MM.1S (cell line): Measurements from ENCODE around the gene TXLNA.

Source experiments
- EZH2 ChIP-seq: fragments of 300-600 bp; sonication (generic); optimal IDR thresholded peaks from 2 replicates; pipeline ENCODE3; 2017; ENCODE audit warnings: low read depth, mild to moderate bottlenecking, antibody characterized with exemption, low read length, mixed read lengths
- EZH2phosphoT487 ChIP-seq: fragments of 300-600 bp; sonication (generic); IDR thresholded peaks from 2 replicates; pipeline ENCODE4 v1.6.1; 2018; ENCODE audit warnings: antibody characterized with exemption, low read length
- TF ChIP-seq, protein P1 (sequence below): fragments of 300-600 bp; sonication (generic); IDR thresholded peaks from 2 replicates; pipeline ENCODE4 v1.5.1; 2016; ENCODE audit warnings: antibody characterized with exemption, low read length, mixed read lengths

DNA sequence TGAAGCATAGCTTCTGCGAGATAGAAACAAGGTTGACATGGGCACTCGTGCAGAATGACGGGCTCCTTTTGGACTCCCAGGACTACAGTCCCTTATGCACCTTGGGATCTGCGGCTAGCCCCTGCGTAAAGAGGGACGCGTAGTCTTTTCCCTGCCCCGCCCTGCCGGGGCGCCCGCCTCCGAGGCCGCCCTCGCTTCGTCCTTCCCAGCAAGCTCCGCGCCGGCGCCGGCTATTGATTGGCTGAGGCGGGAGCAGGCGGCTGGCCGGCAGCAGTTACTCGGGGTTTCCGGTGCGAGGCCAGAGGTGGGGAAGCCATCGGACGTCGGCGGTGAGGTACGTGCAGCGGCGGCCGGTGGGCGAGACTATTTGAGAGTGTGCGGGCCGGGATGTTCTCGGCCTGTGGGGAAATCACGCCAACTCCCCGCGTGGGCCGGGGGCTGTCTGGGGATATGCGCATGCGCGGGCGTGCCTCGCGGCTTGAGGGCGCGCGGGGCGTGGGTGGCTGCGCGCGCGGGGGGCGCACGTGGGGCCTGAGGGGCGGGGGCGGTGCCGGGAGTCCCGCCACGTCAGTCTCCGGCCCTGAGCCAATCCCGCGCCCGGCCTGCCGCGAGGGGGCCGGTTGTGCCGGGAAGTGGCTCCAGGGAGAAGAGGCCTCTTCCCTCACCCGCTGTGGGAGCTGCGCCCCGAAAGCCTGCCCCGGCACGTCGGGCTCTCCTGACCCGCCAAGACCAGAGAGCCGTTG lies at the start of gene TXLNA:
- TF ChIP-seq EZH2phosphoT487 (no peak), EZH2 (no peak)
- TF ChIP-seq, protein P1, sequence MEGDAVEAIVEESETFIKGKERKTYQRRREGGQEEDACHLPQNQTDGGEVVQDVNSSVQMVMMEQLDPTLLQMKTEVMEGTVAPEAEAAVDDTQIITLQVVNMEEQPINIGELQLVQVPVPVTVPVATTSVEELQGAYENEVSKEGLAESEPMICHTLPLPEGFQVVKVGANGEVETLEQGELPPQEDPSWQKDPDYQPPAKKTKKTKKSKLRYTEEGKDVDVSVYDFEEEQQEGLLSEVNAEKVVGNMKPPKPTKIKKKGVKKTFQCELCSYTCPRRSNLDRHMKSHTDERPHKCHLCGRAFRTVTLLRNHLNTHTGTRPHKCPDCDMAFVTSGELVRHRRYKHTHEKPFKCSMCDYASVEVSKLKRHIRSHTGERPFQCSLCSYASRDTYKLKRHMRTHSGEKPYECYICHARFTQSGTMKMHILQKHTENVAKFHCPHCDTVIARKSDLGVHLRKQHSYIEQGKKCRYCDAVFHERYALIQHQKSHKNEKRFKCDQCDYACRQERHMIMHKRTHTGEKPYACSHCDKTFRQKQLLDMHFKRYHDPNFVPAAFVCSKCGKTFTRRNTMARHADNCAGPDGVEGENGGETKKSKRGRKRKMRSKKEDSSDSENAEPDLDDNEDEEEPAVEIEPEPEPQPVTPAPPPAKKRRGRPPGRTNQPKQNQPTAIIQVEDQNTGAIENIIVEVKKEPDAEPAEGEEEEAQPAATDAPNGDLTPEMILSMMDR, result no peak
